ENCODE results near the gene CMC4. TPM values are rescaled to one million over a fixed set of nuclear protein-coding genes. Genes with fewer than 3 reads are reported as not detected.

The CMC4 gene
- total RNA-seq, 2 experiments from 2014 or later, result 14.3 to 30.6 TPM

DNA sequence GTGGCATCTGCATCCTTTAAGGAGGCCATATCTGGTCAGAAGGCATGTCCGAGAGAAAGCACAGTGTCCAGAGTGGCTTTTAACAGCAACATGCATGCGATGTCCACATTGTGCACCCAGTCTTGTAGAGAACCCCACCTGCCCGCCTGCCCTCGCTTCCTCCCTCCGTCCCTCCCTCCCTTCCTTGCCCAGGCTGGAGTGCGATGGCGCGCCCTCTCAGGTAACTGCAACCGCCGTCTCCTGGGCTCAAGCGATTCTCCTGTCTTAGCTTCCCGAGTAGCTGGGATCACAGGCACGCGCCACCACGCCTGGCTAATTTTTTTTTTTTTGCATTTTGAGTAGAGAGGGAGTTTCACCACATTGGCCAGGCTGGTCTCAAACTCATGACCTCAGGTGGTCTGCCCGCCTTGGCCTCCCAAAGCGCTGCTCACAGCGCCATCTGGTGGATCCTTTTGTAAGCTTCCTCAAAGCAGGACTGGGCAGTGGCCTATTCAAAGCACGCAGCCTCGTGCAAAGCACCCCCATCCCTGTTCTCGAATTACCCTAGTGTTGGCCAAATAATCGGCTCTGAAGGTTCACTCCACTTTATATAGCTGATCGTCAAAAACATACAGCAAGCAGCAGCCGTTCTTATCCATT, 15.4 kb upstream of the CMC4 start:
- Histone ChIP-seq H3K36me3 (ENCODE audit: insufficient read depth, low read length) (peaks cover 51% of the 10 kb centered on the region), H3K9me2 (ENCODE audit: insufficient read depth, low read length) (no peaks in the 10 kb centered on the region), H2AFZ (ENCODE audit: low read length) (no peak overlapping the region), H3K27ac (ENCODE audit: low read depth, low read length, poor library complexity, severe bottlenecking) (no peak overlapping the region), H3K79me2 (ENCODE audit: insufficient read depth, low read depth, low read length) (no peaks in the 10 kb centered on the region), H3K4me3 (ENCODE audit: low read depth, low read length, poor library complexity, severe bottlenecking) (no peak overlapping the region), H3K4me2 (ENCODE audit: low read length) (no peak overlapping the region), H4K20me1 (ENCODE audit: insufficient read depth, low read length) (no peaks in the 10 kb centered on the region), H3K9me3 (ENCODE audit: low read length) (no peaks in the 10 kb centered on the region), H3K4me1 (ENCODE audit: insufficient read depth, low read length, poor library complexity, severe bottlenecking) (no peaks in the 10 kb centered on the region)
- BruUV-seq (replicated peaks), result no TSS peak
- DNase-seq (ENCODE audit: low spot score), result peak; percentile 44
- intact Hi-C loops (cut with micrococcal nuclease; ENCODE audit: unreplicated experiment), result loop anchor here (1.0 kb wide), 1 partner anchor 105 kb away; no protein-coding TSS in a partner anchor
- ChIA-PET POLR2A (interaction anchor here (0.6 kb wide), 1 partner anchor 35 kb away, joined by 7 read pairs; no protein-coding TSS in a partner anchor), CTCF (ENCODE audit: unreplicated experiment) (no interaction called here)
- no peak for TF ChIP-seq EZH2phosphoT487 (IDR thresholded peaks at IDR 0.05; ENCODE audit: borderline replicate concordance, low read depth, low read length)
- TF ChIP-seq, protein P1, sequence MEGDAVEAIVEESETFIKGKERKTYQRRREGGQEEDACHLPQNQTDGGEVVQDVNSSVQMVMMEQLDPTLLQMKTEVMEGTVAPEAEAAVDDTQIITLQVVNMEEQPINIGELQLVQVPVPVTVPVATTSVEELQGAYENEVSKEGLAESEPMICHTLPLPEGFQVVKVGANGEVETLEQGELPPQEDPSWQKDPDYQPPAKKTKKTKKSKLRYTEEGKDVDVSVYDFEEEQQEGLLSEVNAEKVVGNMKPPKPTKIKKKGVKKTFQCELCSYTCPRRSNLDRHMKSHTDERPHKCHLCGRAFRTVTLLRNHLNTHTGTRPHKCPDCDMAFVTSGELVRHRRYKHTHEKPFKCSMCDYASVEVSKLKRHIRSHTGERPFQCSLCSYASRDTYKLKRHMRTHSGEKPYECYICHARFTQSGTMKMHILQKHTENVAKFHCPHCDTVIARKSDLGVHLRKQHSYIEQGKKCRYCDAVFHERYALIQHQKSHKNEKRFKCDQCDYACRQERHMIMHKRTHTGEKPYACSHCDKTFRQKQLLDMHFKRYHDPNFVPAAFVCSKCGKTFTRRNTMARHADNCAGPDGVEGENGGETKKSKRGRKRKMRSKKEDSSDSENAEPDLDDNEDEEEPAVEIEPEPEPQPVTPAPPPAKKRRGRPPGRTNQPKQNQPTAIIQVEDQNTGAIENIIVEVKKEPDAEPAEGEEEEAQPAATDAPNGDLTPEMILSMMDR (conservative IDR thresholded peaks at IDR 0.05; ENCODE audit: low read length), result peak; percentile 69

DNA sequence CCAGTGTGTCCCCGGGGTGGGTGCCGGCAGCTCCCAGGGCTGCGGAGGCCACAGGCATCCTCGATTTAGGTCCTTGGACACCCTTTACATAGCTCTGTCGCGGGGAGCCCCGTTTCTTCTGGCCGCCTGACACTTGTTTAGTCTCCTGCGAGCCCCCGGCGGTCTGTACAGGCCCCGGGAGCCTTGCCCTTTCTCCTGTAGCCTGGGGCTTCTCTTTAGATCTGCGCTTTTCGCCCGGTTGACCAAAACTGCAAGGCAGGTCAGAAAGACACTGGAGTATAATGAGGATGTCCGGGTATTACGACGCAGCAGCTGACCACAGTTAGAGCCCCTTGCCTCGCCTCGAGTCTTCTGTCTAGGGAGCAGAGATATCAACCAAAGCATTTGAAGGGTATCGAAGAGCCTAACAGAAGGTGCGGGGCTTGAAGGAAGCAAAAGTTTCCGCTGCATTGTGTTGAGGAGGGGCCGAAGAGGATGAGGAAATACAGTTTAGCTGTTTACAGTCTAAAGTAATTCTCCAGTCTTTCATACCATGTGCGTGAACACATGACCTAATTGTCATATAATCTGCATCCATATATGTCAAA, 851 bp upstream of the CMC4 start:
- peak overlapping the region; percentile 77 for H3K27ac ChIP-seq (ENCODE audit: low read depth, low read length, poor library complexity, severe bottlenecking)
- H3K4me1 ChIP-seq (ENCODE audit: insufficient read depth, low read length, poor library complexity, severe bottlenecking), result peaks cover 33% of the 10 kb centered on the region
- H3K79me2 ChIP-seq (ENCODE audit: insufficient read depth, low read depth, low read length), result peaks cover 58% of the 10 kb centered on the region
- H2AFZ ChIP-seq (ENCODE audit: low read length), result peak overlapping the region; percentile 65; the same call in 1 of the 2 replicates
- CTCF ChIA-PET (ENCODE audit: unreplicated experiment), result no interaction called here
- peak; percentile 31 for DNase-seq (ENCODE audit: low spot score)
- no peak for TF ChIP-seq EZH2phosphoT487 (IDR thresholded peaks at IDR 0.05; ENCODE audit: borderline replicate concordance, low read depth, low read length)
- TF ChIP-seq, protein P1 (conservative IDR thresholded peaks at IDR 0.05; ENCODE audit: low read length), result no peak
- H3K4me2 ChIP-seq (ENCODE audit: low read length), result peak overlapping the region; percentile 84
- no peaks in the 10 kb centered on the region for H4K20me1 ChIP-seq (ENCODE audit: insufficient read depth, low read length)
- intact Hi-C loops (cut with micrococcal nuclease; ENCODE audit: unreplicated experiment), result loop anchor here (1.0 kb wide), 1 partner anchor 44 kb away; no protein-coding TSS in a partner anchor
- no peaks in the 10 kb centered on the region for H3K9me3 ChIP-seq (ENCODE audit: low read length)
- peak overlapping the region; percentile 95 for H3K4me3 ChIP-seq (ENCODE audit: low read depth, low read length, poor library complexity, severe bottlenecking)
- BruUV-seq (replicated peaks), result TSS peak; percentile 70
- POLR2A ChIA-PET, result interaction anchor here (0.7 kb wide), 1 partner anchor 45 kb away, joined by 3 read pairs; the partner anchor contains the start of gene FUNDC2
- H3K9me2 ChIP-seq (ENCODE audit: insufficient read depth, low read length), result no peaks in the 10 kb centered on the region
- peaks cover 37% of the 10 kb centered on the region for H3K36me3 ChIP-seq (ENCODE audit: insufficient read depth, low read length)

DNA sequence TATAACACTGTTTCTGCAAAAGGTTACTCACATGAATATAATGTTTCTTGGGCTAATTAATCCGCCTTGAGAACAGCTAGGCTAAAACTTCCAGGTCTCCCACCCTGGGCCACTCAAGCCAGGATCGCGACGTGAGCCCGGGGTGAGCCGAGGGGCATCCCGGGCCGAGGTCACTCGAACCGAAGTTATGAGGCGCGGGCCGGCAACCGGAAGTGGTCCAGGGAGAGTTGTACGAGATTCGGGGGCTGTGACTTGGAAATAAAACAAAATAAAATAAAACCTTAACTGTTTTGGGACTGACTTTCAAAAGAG, 317 bp downstream of the CMC4 start:
- peak overlapping the region; percentile 81 for H3K27ac ChIP-seq (ENCODE audit: low read depth, low read length, poor library complexity, severe bottlenecking)
- no TSS peak for BruUV-seq (replicated peaks)
- no peak for TF ChIP-seq EZH2phosphoT487 (IDR thresholded peaks at IDR 0.05; ENCODE audit: borderline replicate concordance, low read depth, low read length)
- TF ChIP-seq, protein P1 (conservative IDR thresholded peaks at IDR 0.05; ENCODE audit: low read length), result no peak
- peak overlapping the region; percentile 90 for H3K4me2 ChIP-seq (ENCODE audit: low read length)
- no peaks in the 10 kb centered on the region for H4K20me1 ChIP-seq (ENCODE audit: insufficient read depth, low read length)
- H3K4me3 ChIP-seq (ENCODE audit: low read depth, low read length, poor library complexity, severe bottlenecking), result peak overlapping the region; percentile 94
- peaks cover 58% of the 10 kb centered on the region for H3K79me2 ChIP-seq (ENCODE audit: insufficient read depth, low read depth, low read length)
- ChIA-PET CTCF (ENCODE audit: unreplicated experiment) (interaction anchor here (1.0 kb wide), 1 partner anchor 17 kb away, joined by 3 read pairs; no protein-coding TSS in a partner anchor), POLR2A (interaction anchor here (0.7 to 1.1 kb wide), 2 partner anchors 8 to 44 kb away, joined by 3 to 4 read pairs; partner anchors contain the start of gene FUNDC2)
- H3K4me1 ChIP-seq (ENCODE audit: insufficient read depth, low read length, poor library complexity, severe bottlenecking), result peaks cover 33% of the 10 kb centered on the region
- H2AFZ ChIP-seq (ENCODE audit: low read length), result peak overlapping the region; percentile 91
- no peaks in the 10 kb centered on the region for H3K9me3 ChIP-seq (ENCODE audit: low read length)
- H3K36me3 ChIP-seq (ENCODE audit: insufficient read depth, low read length), result peaks cover 28% of the 10 kb centered on the region
- no peak for DNase-seq (ENCODE audit: low spot score)
- intact Hi-C loops (cut with micrococcal nuclease; ENCODE audit: unreplicated experiment), result no loop called here
- H3K9me2 ChIP-seq (ENCODE audit: insufficient read depth, low read length), result no peaks in the 10 kb centered on the region

All from OCI-LY7 (cell line).